Measurements from ENCODE around the gene KLHDC3. TPM values are rescaled to one million over a fixed set of nuclear protein-coding genes. Genes with fewer than 3 reads are reported as not detected.

KLHDC3 gene
- total and polyA plus RNA-seq, 2 of the 13 experiments (the other 11 are each of a cell fraction or from before 2014, with no cell fraction given), result 78.3 to 91.5 TPM

DNA sequence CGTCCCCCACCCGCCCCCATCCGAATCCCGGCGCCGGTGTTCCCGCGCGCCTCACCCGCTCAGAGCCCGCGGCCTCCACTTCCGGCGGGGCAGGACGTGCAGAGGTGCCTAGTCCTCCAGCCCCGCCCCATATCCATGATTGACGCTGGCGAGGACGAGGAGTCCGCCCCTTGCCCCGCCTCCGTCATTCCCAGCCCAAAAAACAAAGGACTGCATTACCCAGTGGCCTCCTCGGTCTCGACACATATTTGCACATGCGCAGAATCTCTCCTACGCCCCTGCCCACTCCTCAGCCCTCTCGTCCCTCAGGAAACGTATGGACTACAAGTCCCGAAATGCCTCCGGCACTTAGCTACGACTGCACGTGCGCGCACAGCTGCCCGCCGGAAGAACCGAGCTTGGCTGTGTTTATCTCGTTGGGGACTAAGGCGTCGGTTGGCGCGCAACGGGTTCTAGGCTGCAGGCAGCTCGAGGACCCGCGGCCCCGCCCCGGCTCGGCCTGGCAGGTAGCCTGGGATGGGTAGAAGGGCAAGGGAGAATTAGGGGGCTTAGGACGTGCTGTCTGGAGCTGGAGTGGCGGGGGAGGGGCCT is at the start of gene KLHDC3, which contains the start of gene MEA1 (continued):
- TF ChIP-seq REXO4 (CRISPR knock-in tag; IDR thresholded peaks at IDR 0.05; ENCODE audit: borderline replicate concordance) (no peak), KLF9 (CRISPR knock-in tag; IDR thresholded peaks at IDR 0.05; ENCODE audit: low read depth) (0 out of 2 replicates have a peak, but pooled peaks have one; percentile 34), ZNF253 (CRISPR knock-in tag; IDR thresholded peaks at IDR 0.05; ENCODE audit: borderline replicate concordance) (no peak), SP1 (IDR thresholded peaks at IDR 0.05) (no peak), SP1 (CRISPR knock-in tag; IDR thresholded peaks at IDR 0.05) (peak; percentile 82), CBFB (CRISPR knock-in tag; IDR thresholded peaks at IDR 0.05) (peak; percentile 87), ZNF713 (CRISPR knock-in tag; IDR thresholded peaks at IDR 0.05) (no peak), FOXM1 (CRISPR knock-in tag; IDR thresholded peaks at IDR 0.05) (no peak), YEATS2 (CRISPR knock-in tag; IDR thresholded peaks at IDR 0.05; ENCODE audit: borderline replicate concordance) (peak; percentile 85), ZBTB10 (CRISPR knock-in tag; IDR thresholded peaks at IDR 0.05; ENCODE audit: borderline replicate concordance) (no peak), ZNF614 (CRISPR knock-in tag; IDR thresholded peaks at IDR 0.05; ENCODE audit: borderline replicate concordance) (peak; percentile 72), IRX3 (CRISPR knock-in tag; IDR thresholded peaks at IDR 0.05; ENCODE audit: borderline replicate concordance, low read depth) (no peak), KDM3A (CRISPR knock-in tag; IDR thresholded peaks at IDR 0.05; ENCODE audit: low read depth) (0 out of 2 replicates have a peak, but pooled peaks have one; percentile 11), ZNF569 (CRISPR knock-in tag; IDR thresholded peaks at IDR 0.05; ENCODE audit: borderline replicate concordance) (no peak), TIGD3 (CRISPR knock-in tag; IDR thresholded peaks at IDR 0.05; ENCODE audit: borderline replicate concordance) (no peak), ETV6 (CRISPR knock-in tag; conservative IDR thresholded peaks at IDR 0.05) (no peak)
- TF ChIP-seq, protein P1, sequence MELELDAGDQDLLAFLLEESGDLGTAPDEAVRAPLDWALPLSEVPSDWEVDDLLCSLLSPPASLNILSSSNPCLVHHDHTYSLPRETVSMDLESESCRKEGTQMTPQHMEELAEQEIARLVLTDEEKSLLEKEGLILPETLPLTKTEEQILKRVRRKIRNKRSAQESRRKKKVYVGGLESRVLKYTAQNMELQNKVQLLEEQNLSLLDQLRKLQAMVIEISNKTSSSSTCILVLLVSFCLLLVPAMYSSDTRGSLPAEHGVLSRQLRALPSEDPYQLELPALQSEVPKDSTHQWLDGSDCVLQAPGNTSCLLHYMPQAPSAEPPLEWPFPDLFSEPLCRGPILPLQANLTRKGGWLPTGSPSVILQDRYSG (CRISPR knock-in tag; IDR thresholded peaks at IDR 0.05), result no peak
- TF ChIP-seq, protein P2, sequence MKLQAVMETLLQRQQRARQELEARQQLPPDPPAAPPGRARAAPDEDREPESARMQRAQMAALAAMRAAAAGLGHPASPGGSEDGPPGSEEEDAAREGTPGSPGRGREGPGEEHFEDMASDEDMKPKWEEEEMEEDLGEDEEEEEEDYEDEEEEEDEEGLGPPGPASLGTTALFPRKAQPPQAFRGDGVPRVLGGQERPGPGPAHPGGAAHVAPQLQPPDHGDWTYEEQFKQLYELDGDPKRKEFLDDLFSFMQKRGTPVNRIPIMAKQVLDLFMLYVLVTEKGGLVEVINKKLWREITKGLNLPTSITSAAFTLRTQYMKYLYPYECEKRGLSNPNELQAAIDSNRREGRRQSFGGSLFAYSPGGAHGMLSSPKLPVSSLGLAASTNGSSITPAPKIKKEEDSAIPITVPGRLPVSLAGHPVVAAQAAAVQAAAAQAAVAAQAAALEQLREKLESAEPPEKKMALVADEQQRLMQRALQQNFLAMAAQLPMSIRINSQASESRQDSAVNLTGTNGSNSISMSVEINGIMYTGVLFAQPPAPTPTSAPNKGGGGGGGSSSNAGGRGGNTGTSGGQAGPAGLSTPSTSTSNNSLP (IDR thresholded peaks at IDR 0.05; ENCODE audit: low read depth, low read length), result peak; percentile 43; the same call in 1 of the 2 replicates
